IPS DF 19.7 (cell line): ENCODE data around the gene MYL3.

Source experiments
- DNase-seq: peaks from one replicate; pipeline ENCODE4 v3.0.0-alpha.2; 2013; ENCODE audit warnings: low read depth, low spot score

MYL3 gene

GRCh38 chr3:46865546-46865945, 2.3 kb upstream of the MYL3 start:
- DNase-seq, result no peak

GRCh38 chr3:46865031-46865507, 1.8 kb upstream of the MYL3 start:
- DNase-seq, result no peak

- no peak for DNase-seq
These were observed 1.0 kb upstream of the MYL3 start for GRCh38 chr3:46864061-46864881.

GRCh38 chr3:46862369-46863025, 747 bp downstream of the MYL3 start:
- DNase-seq, result no peak

- no peak for DNase-seq
These were observed 1.5 kb downstream of the MYL3 start for GRCh38 chr3:46861605-46862368.

- no peak for DNase-seq
These were observed 2.2 kb downstream of the MYL3 start for GRCh38 chr3:46860810-46861604.

GRCh38 chr3:46860017-46860809, 3.0 kb downstream of the MYL3 start:
- DNase-seq, result no peak

GRCh38 chr3:46859001-46859710, 4.1 kb downstream of the MYL3 start:
- DNase-seq, result no peak

- DNase-seq, result no peak
These were observed 4.8 kb downstream of the MYL3 start for GRCh38 chr3:46858456-46858855.

GRCh38 chr3:46857485-46858341, 5.5 kb downstream of the MYL3 start:
- no peak for DNase-seq

- DNase-seq, result no peak
These were observed 6.4 kb downstream of the MYL3 start for GRCh38 chr3:46856576-46857471.

- no peak for DNase-seq
These were observed 8.7 kb downstream of the MYL3 start for GRCh38 chr3:46854555-46854991.

- DNase-seq, result no peak
These were observed 9.5 kb downstream of the MYL3 start for GRCh38 chr3:46853441-46854415.

GRCh38 chr3:46852839-46853355, 10.3 kb downstream of the MYL3 start:
- no peak for DNase-seq

GRCh38 chr3:46852334-46852720, 10.9 kb downstream of the MYL3 start:
- no peak for DNase-seq
